GM12872 (cell line): ENCODE results near the gene ZNF821.
A peak's percentile ranks its signal among the peaks of the same experiment; 100 is the strongest.

Experiments
- CTCF ChIP-seq: IDR thresholded peaks from 3 replicates; pipeline ENCODE4 v1.5.1; 2011; ENCODE audit warnings: low read depth, mild to moderate bottlenecking, low read length, moderate library complexity; ENCODE audit not compliant: insufficient read depth

Gene ZNF821

GRCh38 chr16:71883849-71884638 lies at the start of gene ZNF821:
Gene ZNF821 (minus strand): TSS chr16:71884182. CDS start chr16:71879946, 4,236 bp downstream.
- TF ChIP-seq CTCF: peak; percentile 52

- no peak for TF ChIP-seq CTCF
Measured at GRCh38 chr16:71933017-71933416, 49.0 kb upstream of the ZNF821 start.

GRCh38 chr16:71931599-71931998 lies 47.6 kb upstream of the ZNF821 start:
- no peak for TF ChIP-seq CTCF

GRCh38 chr16:71931001-71931400 lies 47.0 kb upstream of the ZNF821 start:
- no peak for TF ChIP-seq CTCF

- no peak for TF ChIP-seq CTCF
Measured at GRCh38 chr16:71930013-71930563, 46.1 kb upstream of the ZNF821 start.

GRCh38 chr16:71929048-71929447 lies 45.1 kb upstream of the ZNF821 start:
- no peak for TF ChIP-seq CTCF

- no peak for TF ChIP-seq CTCF
Measured at GRCh38 chr16:71927787-71928186, 43.8 kb upstream of the ZNF821 start.
